ENCODE data around the gene DFFB. TPM values are rescaled to one million over a fixed set of nuclear protein-coding genes. Genes with fewer than 3 reads are reported as not detected.

The DFFB gene
- polyA plus RNA-seq, 3 donors = 5.9 to 14.7 (median 6.6) TPM

GRCh38 chr1:3926956-3927355, 69.7 kb downstream of the DFFB start:
- no peak overlapping the region for H3K27ac ChIP-seq (ENCODE audit: low read depth in 1 of 2, low read length in 2 of 2)
- no peak overlapping the region for H2AFZ ChIP-seq (ENCODE audit: insufficient read depth, low read depth, low read length, poor library complexity, severe bottlenecking)
- no peak overlapping the region for H3K9ac ChIP-seq (ENCODE audit: insufficient read depth, low read length, poor library complexity, severe bottlenecking)
- no peaks in the 10 kb centered on the region for H3K27me3 ChIP-seq (ENCODE audit: control insufficient read depth in 2 of 2, insufficient read depth in 2 of 2, low read length in 2 of 2)
- no peaks in the 10 kb centered on the region for H3K36me3 ChIP-seq (replicated peaks in 1 of 2; ENCODE audit: control insufficient read depth in 1 of 2, insufficient read depth in 2 of 2, low read length in 2 of 2)
- H3K27me3 Mint-ChIP-seq (ENCODE audit: low read depth in 3 of 3) = peaks cover 8 to 10% (median 8%) of the 10 kb centered on the region in 3 donors
- H3K36me3 Mint-ChIP-seq = no peaks in the 10 kb centered on the region
- no peaks in the 10 kb centered on the region for H3K9me3 ChIP-seq (replicated peaks in 1 of 2; ENCODE audit: control insufficient read depth in 1 of 2, insufficient read depth in 1 of 2, low read length in 2 of 2)
- no peaks in the 10 kb centered on the region for H3K79me2 ChIP-seq (ENCODE audit: insufficient read depth, low read length)
- H3K27ac Mint-ChIP-seq = no peak overlapping the region
- H3K9me3 Mint-ChIP-seq = peaks cover 0 to 9% (median 6%) of the 10 kb centered on the region in 7 donors
- no peak for TF ChIP-seq CTCF (IDR thresholded peaks at IDR 0.05)
- no peaks in the 10 kb centered on the region for H4K20me1 ChIP-seq (ENCODE audit: insufficient read depth, low read length)
- intact Hi-C loops (cut with micrococcal nuclease) = no loop called here
- no peak overlapping the region for H3K4me3 ChIP-seq (replicated peaks in 1 of 3; ENCODE audit: low read depth in 2 of 3, low read length in 3 of 3)
- H3K4me1 ChIP-seq (ENCODE audit: control insufficient read depth in 1 of 2, insufficient read depth in 2 of 2, low read length in 2 of 2) = no peaks in the 10 kb centered on the region
- H3K4me1 Mint-ChIP-seq = no peaks in the 10 kb centered on the region
- H3K4me3 Mint-ChIP-seq = no peak overlapping the region
- DNase-seq = no peak
- H3K4me2 ChIP-seq (replicated peaks; ENCODE audit: extremely low read depth, low read length, poor library complexity, severe bottlenecking) = no peak overlapping the region

DNA sequence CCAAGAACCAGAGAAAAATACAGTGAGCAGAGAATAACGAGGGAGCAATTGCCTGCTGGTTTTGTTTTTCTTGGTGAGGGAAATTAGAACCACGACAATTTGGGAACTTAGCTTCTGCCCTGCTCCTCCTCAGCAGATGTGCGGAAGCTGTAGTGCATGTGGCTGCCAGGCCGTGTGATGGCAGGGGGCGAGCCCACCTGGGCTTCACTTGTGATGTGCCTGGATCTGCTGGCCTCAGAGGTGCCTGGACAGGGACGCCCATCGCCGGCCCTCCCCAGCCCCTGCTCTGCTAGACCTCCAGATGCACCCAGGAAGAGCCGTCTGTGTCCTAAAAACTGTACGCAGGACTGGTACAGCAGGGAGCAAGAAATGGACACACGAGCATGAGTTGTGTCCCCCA, 71.3 kb downstream of the DFFB start:
- Histone ChIP-seq H3K9ac (ENCODE audit: insufficient read depth, low read length, poor library complexity, severe bottlenecking) (no peak overlapping the region), H3K4me2 (replicated peaks; ENCODE audit: extremely low read depth, low read length, poor library complexity, severe bottlenecking) (no peak overlapping the region), H3K9me3 (replicated peaks in 1 of 2; ENCODE audit: control insufficient read depth in 1 of 2, insufficient read depth in 1 of 2, low read length in 2 of 2) (no peaks in the 10 kb centered on the region), H2AFZ (ENCODE audit: insufficient read depth, low read depth, low read length, poor library complexity, severe bottlenecking) (no peak overlapping the region), H3K27ac (ENCODE audit: low read depth in 1 of 2, low read length in 2 of 2) (no peak overlapping the region), H3K36me3 (replicated peaks in 1 of 2; ENCODE audit: control insufficient read depth in 1 of 2, insufficient read depth in 2 of 2, low read length in 2 of 2) (no peaks in the 10 kb centered on the region), H4K20me1 (ENCODE audit: insufficient read depth, low read length) (no peaks in the 10 kb centered on the region), H3K4me1 (ENCODE audit: control insufficient read depth in 1 of 2, insufficient read depth in 2 of 2, low read length in 2 of 2) (no peaks in the 10 kb centered on the region), H3K4me3 (replicated peaks in 1 of 3; ENCODE audit: low read depth in 2 of 3, low read length in 3 of 3) (no peak overlapping the region), H3K27me3 (ENCODE audit: control insufficient read depth in 2 of 2, insufficient read depth in 2 of 2, low read length in 2 of 2) (no peaks in the 10 kb centered on the region), H3K79me2 (ENCODE audit: insufficient read depth, low read length) (no peaks in the 10 kb centered on the region)
- Mint-ChIP-seq H3K36me3 (no peaks in the 10 kb centered on the region), H3K27me3 (ENCODE audit: low read depth in 3 of 3) (peaks cover 6 to 10% (median 8%) of the 10 kb centered on the region in 3 donors), H3K4me1 (no peaks in the 10 kb centered on the region), H3K4me3 (no peak overlapping the region), H3K9me3 (peaks cover 0 to 9% (median 6%) of the 10 kb centered on the region in 7 donors), H3K27ac (peak overlapping the region in 2 of 7 donors; percentile 39 to 47)
- TF ChIP-seq CTCF (IDR thresholded peaks at IDR 0.05) = no peak
- no peak for DNase-seq
- WGBS (ENCODE audit: insufficient coverage) = 60% methylated on average over 11 of the region's 11 CpGs
- intact Hi-C loops (cut with micrococcal nuclease) = no loop called here

All from CD14-positive monocyte (primary cell).